MCF 10A (cell line): Measurements from ENCODE around the gene LRRC56. TPM values are rescaled to one million over a fixed set of nuclear protein-coding genes. Genes with fewer than 3 reads are reported as not detected.

Experiments used
- BruUV-seq: library from RNA; stranded (reverse); fragments of 400-500 nt; replicated peaks from 2 replicates; lab custom pipeline; 2021; lab: Mats Ljungman, UMichigan
- CTCF ChIA-PET: fragments of 300-600 bp; sonication (Branson Sonifier 250); formaldehyde crosslinking; extraction: SDS; loops from one replicate; lab custom pipeline; 2021; ENCODE audit warnings: antibody characterized with exemption, inconsistent platforms; lab: Yijun Ruan, JAX
- POLR2A ChIA-PET: fragments of 300-600, 350-650 bp; sonication (Branson Sonifier 250); formaldehyde crosslinking; extraction: SDS; loops from one replicate; lab custom pipeline; 2020; ENCODE audit warnings: antibody characterized with exemption, inconsistent platforms; lab: Yijun Ruan, JAX
- DNase-seq: peaks from one replicate; pipeline ENCODE4 v3.0.0-alpha.2; 2018; ENCODE audit not compliant: unreplicated experiment
- H3K27ac Mint-ChIP-seq: one replicate; pipeline ENCODE4 v1.8.0; 2022; ENCODE audit warnings: mild to moderate bottlenecking, low read depth, mixed read lengths; ENCODE audit not compliant: unreplicated experiment
- H3K27me3 Mint-ChIP-seq: one replicate; pipeline ENCODE4 v1.8.0; 2022; ENCODE audit warnings: mixed read lengths; ENCODE audit not compliant: insufficient read depth, unreplicated experiment
- H3K36me3 Mint-ChIP-seq: one replicate; pipeline ENCODE4 v1.8.0; 2022; ENCODE audit warnings: mild to moderate bottlenecking, moderate library complexity, mixed read lengths; ENCODE audit not compliant: insufficient read depth, unreplicated experiment
- H3K4me1 Mint-ChIP-seq: one replicate; pipeline ENCODE4 v1.8.0; 2022; ENCODE audit warnings: mixed read lengths; ENCODE audit not compliant: insufficient read depth, unreplicated experiment
- H3K4me3 Mint-ChIP-seq: one replicate; pipeline ENCODE4 v1.8.0; 2022; ENCODE audit warnings: mild to moderate bottlenecking, moderate library complexity, mixed read lengths; ENCODE audit not compliant: unreplicated experiment
- H3K9me3 Mint-ChIP-seq: one replicate; pipeline ENCODE4 v1.8.0; 2022; ENCODE audit warnings: mixed read lengths; ENCODE audit not compliant: unreplicated experiment
- CTCF ChIP-seq: fragments of 200-600 bp; IDR thresholded peaks from one replicate; pipeline ENCODE4 v1.8.0; 2022; ENCODE audit warnings: antibody characterized with exemption, mild to moderate bottlenecking; ENCODE audit not compliant: unreplicated experiment
- intact Hi-C: fragments of 100-400 bp; cut with micrococcal nuclease; formaldehyde crosslinking; loops from 2 replicates; pipeline ENCODE4 v1.14.1; 2022
- total RNA-seq: library from RNA; stranded (reverse); gene quantifications from 2 replicates; pipeline ENCODE4 v1.2.3, GENCODE V29; 2022

Gene LRRC56
- total RNA-seq, 1 experiment from 2014 or later, result 0.75 TPM

- no peak overlapping the region for H3K27ac Mint-ChIP-seq
- H3K9me3 Mint-ChIP-seq, result no peaks in the 10 kb centered on the region
- ChIA-PET CTCF (interaction anchor here (0.6 kb wide), 1 partner anchor 20 kb away, joined by 3 read pairs; no protein-coding TSS in a partner anchor), POLR2A (interaction anchor here (0.6 to 2.1 kb wide), 10 partner anchors 12 to 187 kb away, joined by 3 to 22 read pairs (median 3); partner anchors contain the start of genes HRAS and PHRF1)
- H3K4me3 Mint-ChIP-seq, result peak overlapping the region; percentile 85
- peaks cover 14% of the 10 kb centered on the region for H3K4me1 Mint-ChIP-seq
- BruUV-seq, result no TSS peak
- H3K36me3 Mint-ChIP-seq, result peaks cover 18% of the 10 kb centered on the region
- intact Hi-C loops, result loop anchor here (10.0 kb wide), 2 partner anchors 53 to 163 kb away; partner anchors contain the start of gene IRF7
- no peak for DNase-seq
- no peak for TF ChIP-seq CTCF
- H3K27me3 Mint-ChIP-seq, result no peaks in the 10 kb centered on the region
Observed at GRCh38 chr11:561148-562003, 24.0 kb downstream of the LRRC56 start.

- intact Hi-C loops, result loop anchor here (10.0 kb wide), 2 partner anchors 53 to 163 kb away; partner anchors contain the start of gene IRF7
Observed at GRCh38 chr11:562046-562645, 24.8 kb downstream of the LRRC56 start.

DNA sequence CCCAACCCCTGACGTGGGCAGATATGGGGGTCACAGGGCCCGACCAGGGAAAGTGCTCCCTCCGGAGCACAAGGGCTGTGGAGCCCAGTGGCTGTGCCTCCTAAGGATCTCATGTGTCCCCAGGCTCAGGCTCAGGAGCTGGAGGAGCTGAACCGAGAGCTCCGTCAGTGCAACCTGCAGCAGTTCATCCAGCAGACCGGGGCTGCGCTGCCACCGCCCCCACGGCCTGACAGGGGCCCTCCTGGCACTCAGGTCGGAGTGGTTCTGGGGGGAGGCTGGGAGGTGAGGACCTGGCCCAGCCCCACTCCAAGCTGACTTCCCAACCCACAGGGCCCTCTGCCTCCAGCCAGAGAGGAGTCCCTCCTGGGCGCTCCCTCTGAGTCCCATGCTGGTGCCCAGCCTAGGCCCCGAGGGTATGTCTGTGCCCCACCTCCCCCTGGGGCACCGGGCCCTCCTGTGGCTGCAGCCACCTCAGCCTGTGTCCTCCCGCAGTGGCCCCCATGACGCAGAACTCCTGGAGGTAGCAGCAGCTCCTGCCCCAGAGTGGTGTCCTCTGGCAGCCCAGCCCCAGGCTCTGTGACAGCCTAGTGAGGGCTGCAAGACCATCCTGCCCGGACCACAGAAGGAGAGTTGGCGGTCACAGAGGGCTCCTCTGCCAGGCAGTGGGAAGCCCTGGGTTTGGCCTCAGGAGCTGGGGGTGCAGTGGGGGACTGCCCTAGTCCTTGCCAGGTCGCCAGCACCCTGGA, 25.9 kb downstream of the LRRC56 start:
- no peaks in the 10 kb centered on the region for H3K27me3 Mint-ChIP-seq
- ChIA-PET POLR2A (interaction anchor here (0.6 to 2.1 kb wide), 5 partner anchors 12 to 251 kb away, joined by 4 to 22 read pairs (median 7); partner anchors contain the start of genes HRAS, PHRF1 and TALDO1), CTCF (interaction anchor here (0.6 kb wide), 1 partner anchor 115 kb away, joined by 5 read pairs; no protein-coding TSS in a partner anchor)
- H3K4me3 Mint-ChIP-seq, result no peak overlapping the region
- peaks cover 14% of the 10 kb centered on the region for H3K4me1 Mint-ChIP-seq
- H3K27ac Mint-ChIP-seq, result no peak overlapping the region
- DNase-seq, result no peak
- no TSS peak for BruUV-seq
- no peaks in the 10 kb centered on the region for H3K9me3 Mint-ChIP-seq
- no peak for TF ChIP-seq CTCF
- peaks cover 18% of the 10 kb centered on the region for H3K36me3 Mint-ChIP-seq
- intact Hi-C loops, result loop anchor here (10.0 kb wide), 2 partner anchors 52 to 162 kb away; partner anchors contain the start of gene IRF7

More at GRCh38 chr11:562046-562645, 24.8 kb downstream of the LRRC56 start:
- ChIA-PET POLR2A (interaction anchor here (0.6 to 2.1 kb wide), 7 partner anchors 11 to 186 kb away, joined by 3 to 22 read pairs (median 3); partner anchors contain the start of genes HRAS and PHRF1), CTCF (interaction anchor here (0.6 kb wide), 1 partner anchor 19 kb away, joined by 3 read pairs; no protein-coding TSS in a partner anchor)
- H3K4me3 Mint-ChIP-seq, result peak overlapping the region; percentile 85
- H3K27me3 Mint-ChIP-seq, result no peaks in the 10 kb centered on the region
- H3K27ac Mint-ChIP-seq, result no peak overlapping the region
- no peak for TF ChIP-seq CTCF
- no peak for DNase-seq
- peaks cover 14% of the 10 kb centered on the region for H3K4me1 Mint-ChIP-seq
- BruUV-seq, result TSS peak; percentile 12
- no peaks in the 10 kb centered on the region for H3K9me3 Mint-ChIP-seq
- peaks cover 18% of the 10 kb centered on the region for H3K36me3 Mint-ChIP-seq
